CD14-positive monocyte (primary cell): ENCODE data around the gene MR1. TPM values are rescaled to one million over a fixed set of nuclear protein-coding genes. Genes with fewer than 3 reads are reported as not detected.

ENCODE experiments used
- DNase-seq, 3 donors: peaks; one replicate each; pipeline ENCODE4 v3.0.0-alpha.2; 2011 to 2022
- H2AFZ ChIP-seq: 2 replicates; pipeline ENCODE4 v1.6.0; 2012; ENCODE audit warnings: mild to moderate bottlenecking, low read depth, low read length, inconsistent platforms; ENCODE audit not compliant: insufficient read depth, poor library complexity, severe bottlenecking
- H3K27ac ChIP-seq, 2 donors: 1 replicate in 1 of 2; 2 replicates in 1 of 2; pipeline ENCODE4 v1.5.1; 2012 to 2013; ENCODE audit warnings: low read length in 2 of 2, control low read depth in 1 of 2, inconsistent platforms in 1 of 2, low read depth in 1 of 2, mild to moderate bottlenecking in 1 of 2
- H3K27me3 ChIP-seq, 2 donors: one replicate each; pipeline versions ENCODE4 v1.6.0 to v1.6.1; 2011 to 2013; ENCODE audit warnings: low read length in 2 of 2; ENCODE audit not compliant: control insufficient read depth in 2 of 2, insufficient read depth in 2 of 2
- H3K36me3 ChIP-seq, 2 donors: replicated peaks in 1 of 2; 1 replicate in 1 of 2; 2 replicates in 1 of 2; pipeline versions ENCODE4 v1.5.1 to v1.6.1; 2012 to 2013; ENCODE audit warnings: low read length in 2 of 2, control low read depth in 1 of 2, inconsistent platforms in 1 of 2, mild to moderate bottlenecking in 1 of 2; ENCODE audit not compliant: insufficient read depth in 2 of 2, control insufficient read depth in 1 of 2
- H3K4me1 ChIP-seq, 2 donors: 1 replicate in 1 of 2; 2 replicates in 1 of 2; pipeline versions ENCODE4 v1.5.1 to v1.6.1; 2012 to 2013; ENCODE audit warnings: low read length in 2 of 2, control low read depth in 1 of 2, inconsistent platforms in 1 of 2, mild to moderate bottlenecking in 1 of 2, moderate library complexity in 1 of 2; ENCODE audit not compliant: insufficient read depth in 2 of 2, control insufficient read depth in 1 of 2
- H3K4me2 ChIP-seq: replicated peaks from 2 replicates; pipeline ENCODE3; 2012; ENCODE audit warnings: low read length, moderate library complexity, mild to moderate bottlenecking; ENCODE audit not compliant: poor library complexity, severe bottlenecking; ENCODE audit errors: extremely low read depth
- H3K4me3 ChIP-seq, 3 experiments: fragments of 200-600 bp in 1 of 3; sonication (generic) in 1 of 3; replicated peaks in 1 of 3; 1 replicate in 2 of 3; 2 replicates in 1 of 3; pipeline ENCODE4 v1.5.1; 2011 to 2013; ENCODE audit warnings: low read length in 3 of 3, mild to moderate bottlenecking in 3 of 3, control low read depth in 2 of 3, low read depth in 2 of 3, inconsistent platforms in 1 of 3, moderate library complexity in 1 of 3
- H3K79me2 ChIP-seq: 2 replicates; pipeline ENCODE4 v1.6.0; 2012; ENCODE audit warnings: mild to moderate bottlenecking, control low read depth, inconsistent platforms, low read length, moderate library complexity; ENCODE audit not compliant: insufficient read depth
- H3K9ac ChIP-seq: 2 replicates; pipeline ENCODE4 v1.6.0; 2017; ENCODE audit warnings: low read length, mild to moderate bottlenecking; ENCODE audit not compliant: insufficient read depth, poor library complexity, severe bottlenecking
- H3K9me3 ChIP-seq, 2 donors: replicated peaks in 1 of 2; 1 replicate in 1 of 2; 2 replicates in 1 of 2; pipeline versions ENCODE4 v1.5.1 to v1.6.1; 2012 to 2013; ENCODE audit warnings: low read length in 2 of 2, control low read depth in 1 of 2; ENCODE audit not compliant: control insufficient read depth in 1 of 2, insufficient read depth in 1 of 2
- H4K20me1 ChIP-seq: 2 replicates; pipeline ENCODE4 v1.6.0; 2012; ENCODE audit warnings: mild to moderate bottlenecking, low read length, control low read depth, moderate library complexity; ENCODE audit not compliant: insufficient read depth
- H3K27ac Mint-ChIP-seq, 7 donors: one replicate each; pipeline ENCODE4 v1.8.0; 2020; ENCODE audit warnings: mild to moderate bottlenecking in 7 of 7, mixed read lengths in 7 of 7, moderate library complexity in 6 of 7, inconsistent platforms in 2 of 7
- H3K27me3 Mint-ChIP-seq, 3 donors: one replicate each; pipeline ENCODE4 v1.8.0; 2021 to 2022; ENCODE audit warnings: low read depth in 3 of 3, mild to moderate bottlenecking in 3 of 3, mixed read lengths in 3 of 3, moderate library complexity in 3 of 3, inconsistent platforms in 1 of 3
- H3K36me3 Mint-ChIP-seq, 2 donors: one replicate each; pipeline ENCODE4 v1.8.0; 2020; ENCODE audit warnings: mixed read lengths in 2 of 2, inconsistent platforms in 1 of 2, mild to moderate bottlenecking in 1 of 2
- H3K4me1 Mint-ChIP-seq: one replicate; pipeline ENCODE4 v1.8.0; 2020; ENCODE audit warnings: mild to moderate bottlenecking, mixed read lengths
- H3K4me3 Mint-ChIP-seq, 2 donors: one replicate each; pipeline ENCODE4 v1.8.0; 2020; ENCODE audit warnings: mild to moderate bottlenecking in 2 of 2, mixed read lengths in 2 of 2, moderate library complexity in 1 of 2
- H3K9me3 Mint-ChIP-seq, 7 donors: one replicate each; pipeline ENCODE4 v1.8.0; 2020 to 2022; ENCODE audit warnings: mixed read lengths in 7 of 7, mild to moderate bottlenecking in 6 of 7, moderate library complexity in 6 of 7, inconsistent platforms in 2 of 7
- CTCF ChIP-seq: fragments of 200-600 bp; IDR thresholded peaks from one replicate; pipeline ENCODE4 v1.8.0; 2022; ENCODE audit warnings: antibody characterized with exemption, mild to moderate bottlenecking
- WGBS: methylation state at CpG from one replicate; pipeline ENCODE4 v1.1.5; 2013; ENCODE audit warnings: missing lambda C conversion rate; ENCODE audit not compliant: insufficient coverage; 5-methylcytosine and 5-hydroxymethylcytosine counted together
- intact Hi-C, 2 donors: fragments of 100-400 bp; cut with micrococcal nuclease; formaldehyde crosslinking; loops; one replicate each; pipeline versions ENCODE4 v1.15.0 to v1.15.1; 2023
- polyA plus RNA-seq, 3 donors: library from polyadenylated mRNA; depleted of rRNA in 1 of 3; unstranded in 2 of 3; stranded (reverse) in 1 of 3; fragments of 300-500 nt in 2 of 3; fragments of >200 nt in 1 of 3; fragmentation: Illumina TruSeq in 2 of 3; gene quantifications; 1 replicate in 2 of 3; 2 replicates in 1 of 3; pipeline ENCODE4 v1.2.3, GENCODE V29; 2012 to 2021

The MR1 gene
- polyA plus RNA-seq, 3 donors = 17.7 to 46.9 (median 40.9) TPM

GRCh38 chr1:181075766-181076350, 42.1 kb downstream of the MR1 start:
- Mint-ChIP-seq H3K9me3 (peaks cover 3 to 15% (median 11%) of the 10 kb centered on the region in 7 donors), H3K36me3 (peaks cover 1 to 4% of the 10 kb centered on the region in 2 donors), H3K27ac (no peak overlapping the region), H3K4me1 (peaks cover 9% of the 10 kb centered on the region), H3K4me3 (no peak overlapping the region), H3K27me3 (peaks cover 0 to 4% (median 3%) of the 10 kb centered on the region in 3 donors)
- Histone ChIP-seq H2AFZ (no peak overlapping the region), H3K79me2 (no peaks in the 10 kb centered on the region), H3K27me3 (no peaks in the 10 kb centered on the region), H3K4me1 (peaks cover 8% of the 10 kb centered on the region in 2 donors), H3K36me3 (no peaks in the 10 kb centered on the region), H4K20me1 (no peaks in the 10 kb centered on the region), H3K9me3 (peaks cover 0 to 12% of the 10 kb centered on the region in 2 donors), H3K4me2 (no peak overlapping the region), H3K27ac (no peak overlapping the region), H3K4me3 (no peak overlapping the region), H3K9ac (no peak overlapping the region)
- 89% methylated on average over 3 of the region's 5 CpGs for whole genome bisulfite sequencing
- TF ChIP-seq CTCF = no peak
- DNase-seq = no peak
- intact Hi-C loops = no loop called here

- peaks cover 11% of the 10 kb centered on the region for H3K4me1 Mint-ChIP-seq
- WGBS = no CpG with 5 or more reads among the region's 3 CpGs
- intact Hi-C loops = no loop called here
- H3K27me3 Mint-ChIP-seq = peaks cover 0 to 4% (median 3%) of the 10 kb centered on the region in 3 donors
- Histone ChIP-seq H2AFZ (no peak overlapping the region), H3K4me2 (no peak overlapping the region), H3K79me2 (no peaks in the 10 kb centered on the region), H3K9me3 (peaks cover 0 to 12% of the 10 kb centered on the region in 2 donors), H3K27ac (no peak overlapping the region), H3K4me3 (no peak overlapping the region), H3K4me1 (peaks cover 10 to 12% of the 10 kb centered on the region in 2 donors), H3K36me3 (no peaks in the 10 kb centered on the region), H3K27me3 (no peaks in the 10 kb centered on the region), H3K9ac (no peak overlapping the region), H4K20me1 (no peaks in the 10 kb centered on the region)
- no peak overlapping the region for H3K4me3 Mint-ChIP-seq
- TF ChIP-seq CTCF = no peak
- peaks cover 3 to 15% (median 11%) of the 10 kb centered on the region in 7 donors for H3K9me3 Mint-ChIP-seq
- no peak for DNase-seq
- no peak overlapping the region for H3K27ac Mint-ChIP-seq
- H3K36me3 Mint-ChIP-seq = peaks cover 1 to 4% of the 10 kb centered on the region in 2 donors
Observed at GRCh38 chr1:181076852-181077251, 43.1 kb downstream of the MR1 start.
